Measurements from ENCODE around the gene USF2. TPM values are rescaled to one million over a fixed set of nuclear protein-coding genes. Genes with fewer than 3 reads are reported as not detected.

Gene USF2
- total RNA-seq, 4 donors from 2014 or later: 95.9 to 207 (median 140) TPM

- intact Hi-C loops (cut with DNase I; ENCODE audit: low total_unique reads) (no loop called here), in situ Hi-C loops (cut with MboI; ENCODE audit: low pct_ligation_motif_present in 1 of 4, low pct_unique_long_range_greater_than_20kb in 1 of 4, low sequenced_read_pairs in 3 of 4) (no loop called here)
- WGBS, 2 donors (ENCODE audit: low coverage in 1 of 2): 0% methylated on average over 61 of the region's 69 CpGs; no CpG with 5 or more reads in 1 of the 2 donors
- H3K4me1 ChIP-seq: peaks cover 0 to 16% (median 8%) of the 10 kb centered on the region in 4 donors
- no peaks in the 10 kb centered on the region for H3K36me3 ChIP-seq
- TF ChIP-seq POLR2A (IDR thresholded peaks at IDR 0.05): peak; percentile 96
- TF ChIP-seq POLR2AphosphoS5 (IDR thresholded peaks at IDR 0.05): peak in 2 of 3 donors; percentile 92 to 94
- TF ChIP-seq EP300 (IDR thresholded peaks at IDR 0.05; ENCODE audit: low read depth): no peak
- peak in 1 of 5 experiments; percentile 45 for TF ChIP-seq CTCF (IDR thresholded peaks at IDR 0.05)
- peaks cover 28% of the 10 kb centered on the region for H3K27me3 ChIP-seq
- H3K9me3 ChIP-seq: no peaks in the 10 kb centered on the region
- peak within 1 kb of the TSS; percentile 33 to 88 (median 74) for H3K4me3 ChIP-seq
- DNase-seq: peak; percentile 94
- peak within 1 kb of the TSS; percentile 87 to 94 (median 92) for H3K27ac ChIP-seq
Measured at GRCh38 chr19:35248310-35249145, 20.2 kb upstream of the USF2 start, which contains the start of gene LSR. LSR (plus strand) TSS chr19:35249002; CDS start chr19:35249023, 21 bp downstream.

- 9% methylated on average over 39 of the region's 39 CpGs; no CpG with 5 or more reads in 1 of the 2 donors for WGBS, 2 donors (ENCODE audit: low coverage in 1 of 2)
- peak overlapping the region; percentile 87 to 94 (median 92) for H3K27ac ChIP-seq
- in situ Hi-C loops (cut with MboI; ENCODE audit: low pct_ligation_motif_present in 1 of 4, low pct_unique_long_range_greater_than_20kb in 1 of 4, low sequenced_read_pairs in 3 of 4) (no loop called here), intact Hi-C loops (cut with DNase I; ENCODE audit: low total_unique reads) (no loop called here)
- TF ChIP-seq POLR2AphosphoS5 (IDR thresholded peaks at IDR 0.05) (no peak), CTCF (IDR thresholded peaks at IDR 0.05) (no peak), EP300 (IDR thresholded peaks at IDR 0.05; ENCODE audit: low read depth) (no peak), POLR2A (IDR thresholded peaks at IDR 0.05) (peak; percentile 16)
- DNase-seq: peak; percentile 42
- H3K4me1 ChIP-seq: peaks cover 0 to 16% (median 8%) of the 10 kb centered on the region in 4 donors
- H3K27me3 ChIP-seq: peaks cover 24% of the 10 kb centered on the region
- no peaks in the 10 kb centered on the region for H3K36me3 ChIP-seq
- peak overlapping the region; percentile 20 to 88 (median 74) for H3K4me3 ChIP-seq
- H3K9me3 ChIP-seq: no peaks in the 10 kb centered on the region
Measured at GRCh38 chr19:35249146-35249847, 19.5 kb upstream of the USF2 start.

GRCh38 chr19:35249848-35250711 is 18.7 kb upstream of the USF2 start:
- H3K4me3 ChIP-seq: peak overlapping the region in 3 of 4 donors; percentile 72 to 88 (median 76)
- 47 to 80% methylated on average over 7 to 34 of the region's 34 CpGs for WGBS, 2 donors (ENCODE audit: low coverage in 1 of 2)
- in situ Hi-C loops (cut with MboI; ENCODE audit: low pct_ligation_motif_present in 1 of 4, low pct_unique_long_range_greater_than_20kb in 1 of 4, low sequenced_read_pairs in 3 of 4): no loop called here
- peak overlapping the region; percentile 87 to 94 (median 92) for H3K27ac ChIP-seq
- TF ChIP-seq EP300 (IDR thresholded peaks at IDR 0.05; ENCODE audit: low read depth) (no peak), POLR2AphosphoS5 (IDR thresholded peaks at IDR 0.05) (no peak), CTCF (IDR thresholded peaks at IDR 0.05) (no peak), POLR2A (IDR thresholded peaks at IDR 0.05) (no peak)
- intact Hi-C loops (cut with DNase I; ENCODE audit: low total_unique reads): no loop called here
- no peaks in the 10 kb centered on the region for H3K36me3 ChIP-seq
- DNase-seq: no peak
- peaks cover 0 to 16% (median 8%) of the 10 kb centered on the region in 4 donors for H3K4me1 ChIP-seq
- no peaks in the 10 kb centered on the region for H3K9me3 ChIP-seq
- H3K27me3 ChIP-seq: peaks cover 24% of the 10 kb centered on the region
